ENCODE measurements around the gene SAE1. TPM values are rescaled to one million over a fixed set of nuclear protein-coding genes. Genes with fewer than 3 reads are reported as not detected.

Gene SAE1
- total RNA-seq, 1 experiment from 2014 or later, result 148 TPM

- peak; percentile 64 to 88 for DNase-seq
- peak overlapping the region; percentile 54; the same call in 1 of the 2 replicates for H2AFZ ChIP-seq
Observed at GRCh38 chr19:47225746-47226425, 95.3 kb downstream of the SAE1 start.

GRCh38 chr19:47226426-47227351 is 96.1 kb downstream of the SAE1 start:
- Histone ChIP-seq H3K27ac (peak overlapping the region; percentile 57), H4K20me1 (ENCODE audit: insufficient read depth) (peaks cover 18% of the 10 kb centered on the region), H3F3A (ENCODE audit: insufficient read depth, low read depth) (peaks cover 51% of the 10 kb centered on the region), H3K27me3 (ENCODE audit: insufficient read depth, low read depth) (no peaks in the 10 kb centered on the region), H3K4me2 (peak overlapping the region; percentile 90), H3K79me2 (ENCODE audit: low read depth) (peaks cover 18% of the 10 kb centered on the region), H3K9me3 (ENCODE audit: insufficient read depth, low read depth) (no peaks in the 10 kb centered on the region), H3K4me1 (replicated peaks; ENCODE audit: insufficient read depth) (peaks cover 42% of the 10 kb centered on the region), H2AFZ (peak overlapping the region; percentile 54; the same call in 1 of the 2 replicates), H3K9me2 (ENCODE audit: insufficient read depth) (no peaks in the 10 kb centered on the region), H3K36me3 (ENCODE audit: low read depth) (no peaks in the 10 kb centered on the region), H3K4me3 (peak overlapping the region; percentile 99)
- POLR2A ChIA-PET (ENCODE audit: unreplicated experiment), result interaction anchor here (0.6 to 0.7 kb wide), 6 partner anchors 17 to 600 kb away, joined by 3 to 12 read pairs (median 4); no protein-coding TSS in a partner anchor
- CTCF ChIA-PET, result interaction anchor here (0.6 to 1.6 kb wide), 3 partner anchors 10 to 18 kb away, joined by 5 to 14 read pairs (median 10); no protein-coding TSS in a partner anchor
- DNase-seq, result peak; percentile 70 to 77
- TF ChIP-seq EZH2 (IDR thresholded peaks at IDR 0.05; ENCODE audit: low read depth) (no peak), CTCF (conservative IDR thresholded peaks at IDR 0.05) (no peak; the same call in 1 of the 2 replicates)
- intact Hi-C loops (cut with micrococcal nuclease; ENCODE audit: unreplicated experiment), result loop anchor here (1.0 to 2.0 kb wide), 2 partner anchors 14 to 30 kb away; partner anchors contain the start of gene CCDC9
- TSS peak; percentile 87 for BruUV-seq (replicated peaks)

More at GRCh38 chr19:47225746-47226425, 95.3 kb downstream of the SAE1 start:
- peak overlapping the region; percentile 90 for H3K4me2 ChIP-seq
- TF ChIP-seq CTCF (conservative IDR thresholded peaks at IDR 0.05) (no peak), EZH2 (IDR thresholded peaks at IDR 0.05; ENCODE audit: low read depth) (no peak)
- ChIA-PET CTCF (interaction anchor here (0.6 to 1.6 kb wide), 4 partner anchors 11 to 335 kb away, joined by 4 to 14 read pairs (median 8); no protein-coding TSS in a partner anchor), POLR2A (ENCODE audit: unreplicated experiment) (interaction anchor here (0.6 to 0.7 kb wide), 8 partner anchors 18 to 438 kb away, joined by 3 to 16 read pairs (median 5); partner anchors contain the start of genes CCDC9 and SLC1A5)
- no TSS peak for BruUV-seq (replicated peaks)
- no peaks in the 10 kb centered on the region for H3K9me3 ChIP-seq (ENCODE audit: insufficient read depth, low read depth)
- no peaks in the 10 kb centered on the region for H3K27me3 ChIP-seq (ENCODE audit: insufficient read depth, low read depth)
- H3K4me3 ChIP-seq, result peak overlapping the region; percentile 99
- peak overlapping the region; percentile 57 for H3K27ac ChIP-seq
- no peaks in the 10 kb centered on the region for H3K36me3 ChIP-seq (ENCODE audit: low read depth)
- H3F3A ChIP-seq (ENCODE audit: insufficient read depth, low read depth), result peaks cover 46% of the 10 kb centered on the region
- H3K79me2 ChIP-seq (ENCODE audit: low read depth), result peaks cover 18% of the 10 kb centered on the region
- H4K20me1 ChIP-seq (ENCODE audit: insufficient read depth), result peaks cover 18% of the 10 kb centered on the region
- intact Hi-C loops (cut with micrococcal nuclease; ENCODE audit: unreplicated experiment), result loop anchor here (1.0 to 2.0 kb wide), 2 partner anchors 15 to 30 kb away; partner anchors contain the start of gene CCDC9
- peaks cover 38% of the 10 kb centered on the region for H3K4me1 ChIP-seq (replicated peaks; ENCODE audit: insufficient read depth)
- no peaks in the 10 kb centered on the region for H3K9me2 ChIP-seq (ENCODE audit: insufficient read depth)

All from PC-9 (cell line).